Activated T-helper 9 cell treated with anti-CD3 and anti-CD28 coated beads, Interleukin-2, amount 50 U/mL, for 16 hours (primary cell): ENCODE measurements around the gene LRCH1.

Experiments used
- DNase-seq: peaks from one replicate; pipeline ENCODE4 v3.0.0-alpha.2; 2020; ENCODE audit warnings: low read depth

LRCH1 gene

GRCh38 chr13:46712524-46712923 lies 159.6 kb downstream of the LRCH1 start:
- no peak for DNase-seq

- no peak for DNase-seq
These were observed 162.4 kb downstream of the LRCH1 start for GRCh38 chr13:46715363-46715762.

GRCh38 chr13:46716821-46717220 lies 163.9 kb downstream of the LRCH1 start:
- DNase-seq, result no peak

- DNase-seq, result no peak
These were observed 164.3 kb downstream of the LRCH1 start for GRCh38 chr13:46717275-46717674.

GRCh38 chr13:46717856-46718255 lies 164.9 kb downstream of the LRCH1 start:
- no peak for DNase-seq

GRCh38 chr13:46720189-46720588 lies 167.2 kb downstream of the LRCH1 start:
- DNase-seq, result no peak

GRCh38 chr13:46721054-46721453 lies 168.1 kb downstream of the LRCH1 start:
- DNase-seq, result peak; percentile 9

- no peak for DNase-seq
These were observed 173.4 kb downstream of the LRCH1 start for GRCh38 chr13:46726347-46726746.

GRCh38 chr13:46728777-46729176 lies 175.8 kb downstream of the LRCH1 start:
- DNase-seq, result no peak

GRCh38 chr13:46731535-46731934 lies 178.6 kb downstream of the LRCH1 start:
- DNase-seq, result no peak

- DNase-seq, result no peak
These were observed 182.5 kb downstream of the LRCH1 start for GRCh38 chr13:46735425-46735824.

- DNase-seq, result no peak
These were observed 183.8 kb downstream of the LRCH1 start for GRCh38 chr13:46736541-46737310.

- DNase-seq, result no peak
These were observed 185.1 kb downstream of the LRCH1 start for GRCh38 chr13:46738055-46738454.

GRCh38 chr13:46738766-46739165 lies 185.8 kb downstream of the LRCH1 start:
- no peak for DNase-seq

- DNase-seq, result no peak
These were observed 186.6 kb downstream of the LRCH1 start for GRCh38 chr13:46739447-46740098.

- no peak for DNase-seq
These were observed 190.2 kb downstream of the LRCH1 start for GRCh38 chr13:46743191-46743590.

- no peak for DNase-seq
These were observed 192.1 kb downstream of the LRCH1 start for GRCh38 chr13:46745062-46745461.

GRCh38 chr13:46745706-46746105 lies 192.7 kb downstream of the LRCH1 start:
- no peak for DNase-seq

GRCh38 chr13:46747031-46747820 lies 194.3 kb downstream of the LRCH1 start:
- no peak for DNase-seq

- DNase-seq, result no peak
These were observed 195.3 kb downstream of the LRCH1 start for GRCh38 chr13:46748300-46748699.

GRCh38 chr13:46749951-46750350 lies 197.0 kb downstream of the LRCH1 start:
- no peak for DNase-seq

- peak; percentile 16 for DNase-seq
These were observed 199.1 kb downstream of the LRCH1 start for GRCh38 chr13:46751811-46752635.
